Stimulated activated CD4-positive, alpha-beta T cell treated with anti-CD3 and anti-CD28 coated beads, TNF-alpha, amount 100 ng/mL, for 1 hour (primary cell): ENCODE data around the gene NR6A1.

Source experiments
- DNase-seq, 3 donors: peaks; one replicate each; pipeline ENCODE4 v3.0.0-alpha.2; 2020; ENCODE audit warnings: low read depth in 3 of 3, low spot score in 1 of 3

Gene NR6A1

GRCh38 chr9:124475868-124476690 is 295.0 kb downstream of the NR6A1 start:
- no peak for DNase-seq

- no peak for DNase-seq
Observed at GRCh38 chr9:124475158-124475867, 295.8 kb downstream of the NR6A1 start.

- DNase-seq = no peak
Observed at GRCh38 chr9:124474151-124474550, 297.0 kb downstream of the NR6A1 start.

GRCh38 chr9:124473310-124473709 is 297.8 kb downstream of the NR6A1 start:
- no peak for DNase-seq

DNA sequence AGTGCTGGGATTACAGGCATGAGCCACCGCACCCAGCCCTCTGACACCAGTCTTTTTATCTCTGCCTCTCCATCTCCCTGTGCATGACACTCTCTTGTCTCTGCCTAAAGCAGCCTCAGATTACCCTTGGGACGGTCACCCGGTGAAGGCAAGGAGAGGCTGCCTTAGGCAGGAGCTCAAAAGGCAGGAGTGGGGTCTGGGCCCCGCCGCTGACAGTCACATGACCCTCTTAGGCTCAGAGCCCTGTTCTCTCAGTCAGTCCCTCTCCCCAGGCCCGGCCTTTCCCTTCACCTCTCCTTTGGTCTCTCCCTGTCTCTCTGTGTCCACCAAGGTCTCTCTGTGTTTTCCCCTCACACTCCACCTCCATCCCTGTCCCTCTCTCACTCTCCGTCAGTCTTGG is 298.3 kb downstream of the NR6A1 start:
- no peak for DNase-seq

DNA sequence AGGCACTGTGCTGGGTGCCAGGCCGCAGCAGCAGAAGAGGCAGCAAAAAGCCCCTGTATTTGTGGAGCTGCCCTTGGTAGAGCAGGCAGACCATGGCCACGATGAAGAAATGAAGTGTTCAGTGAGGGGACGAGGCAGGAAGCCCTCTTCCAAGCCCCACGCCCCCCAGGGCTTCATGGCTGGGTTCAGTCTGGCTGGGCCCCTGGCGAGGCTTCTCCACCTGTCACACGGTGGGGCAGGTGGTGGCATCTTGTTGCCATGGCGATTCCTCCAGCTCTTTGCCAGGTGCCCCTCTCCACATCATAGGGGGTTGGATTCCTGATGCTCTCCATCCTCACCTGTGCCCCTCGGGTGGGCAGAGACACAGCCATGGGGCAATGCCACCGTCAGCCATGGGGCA is 299.4 kb downstream of the NR6A1 start:
- no peak for DNase-seq

DNA sequence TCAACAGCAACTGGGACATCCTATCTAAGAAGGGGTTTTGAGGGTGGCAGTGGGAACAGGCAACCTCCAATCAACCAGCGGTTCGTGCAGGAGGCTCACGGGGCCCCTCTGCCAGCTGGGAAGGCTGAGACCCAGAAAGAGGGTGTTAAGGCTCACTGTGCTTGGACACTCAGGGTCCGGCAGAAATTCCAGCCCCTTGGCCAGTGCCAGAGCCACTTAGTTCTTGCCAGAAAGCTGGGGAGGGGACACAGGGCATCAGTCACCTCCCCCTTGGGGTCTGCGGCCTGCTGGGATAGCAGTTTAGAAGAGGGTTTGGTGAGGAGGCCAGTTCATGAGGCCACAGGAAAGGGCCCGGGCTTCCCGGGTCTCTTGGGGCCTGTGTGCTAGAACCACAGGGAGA is 300.4 kb downstream of the NR6A1 start:
- DNase-seq = no peak

DNA sequence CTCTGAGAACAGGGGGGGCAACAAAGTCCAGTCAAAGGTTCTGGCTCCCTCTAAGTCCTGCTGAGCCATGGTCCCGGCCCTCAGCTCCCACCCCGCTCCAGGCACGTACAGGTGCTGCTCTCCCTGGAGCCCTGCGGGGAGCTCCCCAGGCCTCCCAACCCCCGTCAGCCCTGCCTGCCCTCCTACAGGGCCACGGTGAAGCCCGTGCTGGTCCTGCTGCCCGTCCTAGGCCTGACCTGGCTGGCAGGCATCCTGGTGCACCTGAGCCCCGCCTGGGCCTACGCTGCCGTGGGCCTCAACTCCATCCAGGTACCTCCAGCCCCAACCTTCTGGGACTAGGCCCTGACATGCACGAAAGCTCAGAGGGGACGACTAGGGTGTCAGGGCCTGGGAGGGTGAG is 300.8 kb downstream of the NR6A1 start:
- no peak for DNase-seq

GRCh38 chr9:124469011-124469832 is 301.9 kb downstream of the NR6A1 start:
- DNase-seq = no peak

DNA sequence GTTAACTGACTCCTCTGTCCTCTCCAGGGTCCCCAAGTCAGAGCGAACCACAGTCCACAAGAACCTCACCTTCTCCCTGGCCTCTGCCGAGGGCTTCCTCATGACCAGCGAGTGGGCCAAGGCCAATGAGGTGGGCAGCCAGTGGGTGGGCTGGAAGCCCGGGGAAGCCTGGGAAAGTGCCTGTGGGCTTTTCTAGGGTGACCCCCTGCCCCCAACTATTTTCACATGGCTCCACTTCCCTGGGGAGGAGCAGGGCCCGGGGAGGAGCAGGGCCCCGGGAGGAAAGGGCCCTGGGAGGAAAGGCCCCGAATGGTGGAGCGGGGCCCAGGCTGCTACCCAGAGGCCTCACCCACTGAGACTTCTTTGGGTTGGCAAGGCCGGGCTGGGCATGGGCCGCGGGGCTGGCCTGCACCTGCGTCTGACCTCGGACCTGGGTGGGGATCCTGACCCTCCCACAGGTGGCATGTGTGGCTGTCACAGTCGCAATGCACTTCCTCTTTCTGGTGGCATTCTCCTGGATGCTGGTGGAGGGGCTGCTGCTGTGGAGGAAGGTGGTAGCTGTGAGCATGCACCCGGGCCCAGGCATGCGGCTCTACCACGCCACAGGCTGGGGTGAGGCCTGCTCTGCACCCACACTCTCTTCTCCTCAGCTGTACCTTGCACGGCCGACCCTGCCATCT is 302.9 kb downstream of the NR6A1 start:
- DNase-seq = no peak

DNA sequence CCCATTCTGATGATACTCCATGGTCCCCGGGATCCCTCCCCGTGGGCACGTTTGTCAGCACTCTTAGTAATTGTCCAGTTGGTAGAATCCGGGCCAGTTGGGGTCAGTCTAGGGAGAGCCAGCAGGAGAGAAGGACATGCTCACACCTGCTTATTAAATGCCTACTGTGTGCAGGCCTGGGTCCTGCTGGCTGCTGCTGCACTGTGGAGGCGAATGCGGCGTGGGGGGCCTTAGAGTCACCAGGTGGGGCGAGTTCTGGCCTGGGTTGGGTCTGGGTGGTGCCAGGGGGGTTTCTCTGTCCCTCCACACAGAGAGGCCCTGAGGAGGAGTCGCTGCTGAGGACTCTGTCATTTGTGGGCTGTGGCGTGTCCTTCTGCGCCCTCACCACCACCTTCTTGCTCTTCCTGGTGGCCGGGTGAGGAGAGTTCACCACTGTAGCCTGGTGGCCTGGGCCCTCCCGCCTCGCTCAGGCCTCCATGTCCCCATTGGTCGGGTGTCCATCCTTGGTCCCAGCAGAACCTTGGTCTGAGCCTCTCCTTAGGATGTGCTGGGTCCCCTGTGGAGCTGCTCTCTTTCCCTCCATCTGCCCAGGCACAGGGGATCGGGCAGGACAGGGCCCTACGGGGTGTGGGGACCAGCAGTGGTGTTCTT is 303.6 kb downstream of the NR6A1 start:
- DNase-seq = no peak
